H1 (cell line): ENCODE measurements around the gene IDH2. TPM values are rescaled to one million over a fixed set of nuclear protein-coding genes. Genes with fewer than 3 reads are reported as not detected.

Experiments
- CTCF ChIA-PET: fragments of 300-600 bp; sonication (Branson Sonifier 250); formaldehyde crosslinking; loops from one replicate; lab custom pipeline; 2021; ENCODE audit not compliant: partially characterized antibody; lab: Charles Lee
- POLR2A ChIA-PET: fragments of 300-600 bp; sonication (Branson Sonifier 250); formaldehyde crosslinking; loops from one replicate; lab custom pipeline; 2021; ENCODE audit warnings: inconsistent platforms; ENCODE audit not compliant: partially characterized antibody; lab: Charles Lee
- DNase-seq, 2 experiments: peaks; one replicate each; pipeline versions ENCODE4 v3.0.0 to v3.0.0-alpha.2; 2010 to 2022; ENCODE audit warnings: low spot score in 2 of 2, low read depth in 1 of 2, mixed read lengths in 1 of 2
- FAIRE-seq: peaks from 2 replicates; lab custom pipeline; 2011; peaks lifted over from hg19 to GRCh38; lab: Jason Lieb, UNC
- H2AFZ ChIP-seq: 2 replicates; pipeline ENCODE4 v1.8.1; 2012; ENCODE audit warnings: low read length, inconsistent platforms
- H2AK5ac ChIP-seq: 2 replicates; pipeline ENCODE4 v1.6.1; 2013; ENCODE audit warnings: low read depth, low read length
- H2BK120ac ChIP-seq: replicated peaks from 2 replicates; pipeline ENCODE3; 2013; ENCODE audit warnings: low read depth, low read length, inconsistent platforms
- H2BK12ac ChIP-seq: 2 replicates; pipeline ENCODE4 v1.6.1; 2013; ENCODE audit warnings: low read depth, low read length
- H2BK15ac ChIP-seq: 2 replicates; pipeline ENCODE4 v1.6.1; 2013; ENCODE audit warnings: low read length
- H2BK20ac ChIP-seq: 2 replicates; pipeline ENCODE4 v1.6.1; 2013; ENCODE audit warnings: low read length
- H2BK5ac ChIP-seq: 2 replicates; pipeline ENCODE4 v1.6.1; 2013; ENCODE audit warnings: low read depth, low read length
- H3K14ac ChIP-seq: 2 replicates; pipeline ENCODE4 v1.6.1; 2013; ENCODE audit warnings: inconsistent platforms; ENCODE audit not compliant: insufficient read length
- H3K18ac ChIP-seq: 2 replicates; pipeline ENCODE4 v1.6.1; 2013; ENCODE audit warnings: low read length; ENCODE audit errors: extremely low read depth
- H3K23ac ChIP-seq: 2 replicates; pipeline ENCODE4 v1.6.1; 2013; ENCODE audit warnings: inconsistent platforms; ENCODE audit not compliant: insufficient read length
- H3K23me2 ChIP-seq: 2 replicates; pipeline ENCODE4 v1.6.1; 2013; ENCODE audit warnings: low read depth, low read length
- H3K27ac ChIP-seq: 2 replicates; pipeline ENCODE4 v1.6.1; 2011; ENCODE audit warnings: low read depth, low read length, inconsistent platforms
- H3K27me3 ChIP-seq, 4 experiments: replicated peaks in 1 of 4; 1 replicate in 1 of 4; 2 replicates in 3 of 4; pipeline versions ENCODE4 v1.6.1 to v1.8.1; 2011 to 2013; ENCODE audit warnings: low read length in 3 of 4, mild to moderate bottlenecking in 3 of 4, inconsistent platforms in 2 of 4, mixed read lengths in 2 of 4, moderate library complexity in 1 of 4; ENCODE audit not compliant: control insufficient read depth in 3 of 4, insufficient read depth in 3 of 4; ENCODE audit errors: extremely low read depth in 1 of 4
- H3K36me3 ChIP-seq, 4 experiments: 2 replicates each; pipeline versions ENCODE4 v1.6.1 to v1.8.1; 2011 to 2013; ENCODE audit warnings: mild to moderate bottlenecking in 4 of 4, low read length in 3 of 4, moderate library complexity in 2 of 4, control low read depth in 1 of 4, inconsistent platforms in 1 of 4; ENCODE audit not compliant: insufficient read depth in 4 of 4, control insufficient read depth in 2 of 4
- H3K4ac ChIP-seq: replicated peaks from 2 replicates; pipeline ENCODE3; 2013; ENCODE audit warnings: low read length, low read depth, mixed read lengths, inconsistent platforms; ENCODE audit not compliant: insufficient read length
- H3K4me1 ChIP-seq, 4 experiments: replicated peaks in 1 of 4; 1 replicate in 1 of 4; 2 replicates in 3 of 4; pipeline versions ENCODE4 v1.6.1 to v1.8.1; 2011 to 2013; ENCODE audit warnings: low read length in 3 of 4, inconsistent platforms in 2 of 4, mixed read lengths in 1 of 4; ENCODE audit not compliant: insufficient read depth in 4 of 4, control insufficient read depth in 3 of 4
- H3K4me2 ChIP-seq, 2 experiments: 2 replicates each; pipeline versions ENCODE4 v1.6.1 to v1.8.1; 2011 to 2013; ENCODE audit warnings: low read depth in 2 of 2, low read length in 2 of 2, control low read depth in 1 of 2, inconsistent platforms in 1 of 2, mild to moderate bottlenecking in 1 of 2; ENCODE audit not compliant: insufficient read depth in 1 of 2
- H3K4me3 ChIP-seq, 4 experiments: fragments of 200-600, 300-600 bp in 1 of 4; sonication (generic), shearing (Covaris generic), sonication (Bioruptor Twin) in 1 of 4; 2 replicates each; pipeline versions ENCODE4 v1.5.1 to v1.8.1; 2011 to 2016; ENCODE audit warnings: low read length in 4 of 4, low read depth in 3 of 4, control low read depth in 2 of 4, inconsistent platforms in 2 of 4, mild to moderate bottlenecking in 2 of 4, mixed read lengths in 1 of 4, moderate library complexity in 1 of 4; ENCODE audit not compliant: insufficient read depth in 2 of 4; ENCODE audit errors: extremely low read depth in 1 of 4
- H3K56ac ChIP-seq: replicated peaks from 2 replicates; pipeline ENCODE3; 2013; ENCODE audit warnings: low read depth, mild to moderate bottlenecking, mixed read lengths, low read length, inconsistent platforms; ENCODE audit not compliant: insufficient read length
- H3K79me1 ChIP-seq: 2 replicates; pipeline ENCODE4 v1.6.1; 2013; ENCODE audit warnings: low read depth, low read length, control low read depth
- H3K79me2 ChIP-seq, 2 experiments: 2 replicates each; pipeline versions ENCODE4 v1.6.1 to v1.8.1; 2012 to 2013; ENCODE audit warnings: low read length in 2 of 2, mild to moderate bottlenecking in 2 of 2, inconsistent platforms in 1 of 2; ENCODE audit not compliant: insufficient read depth in 2 of 2, control insufficient read depth in 1 of 2
- H3K9ac ChIP-seq, 4 experiments: replicated peaks in 1 of 4; 1 replicate in 1 of 4; 2 replicates in 3 of 4; pipeline versions ENCODE4 v1.6.1 to v1.8.1; 2011 to 2013; ENCODE audit warnings: low read depth in 3 of 4, low read length in 3 of 4, control low read depth in 2 of 4, mild to moderate bottlenecking in 2 of 4, moderate library complexity in 2 of 4, inconsistent platforms in 1 of 4; ENCODE audit errors: extremely low read depth in 1 of 4
- H3K9me3 ChIP-seq, 2 experiments: 2 replicates each; pipeline versions ENCODE4 v1.6.1 to v1.8.1; 2012 to 2013; ENCODE audit warnings: mild to moderate bottlenecking in 2 of 2, moderate library complexity in 2 of 2, control low read depth in 1 of 2, inconsistent platforms in 1 of 2, low read depth in 1 of 2, low read length in 1 of 2, mixed read lengths in 1 of 2; ENCODE audit not compliant: insufficient read depth in 2 of 2
- H4K20me1 ChIP-seq, 2 experiments: replicated peaks in 1 of 2; 2 replicates each; pipeline versions ENCODE3 to v1.8.1; 2011 to 2013; ENCODE audit warnings: inconsistent platforms in 2 of 2, low read length in 2 of 2, mild to moderate bottlenecking in 1 of 2; ENCODE audit not compliant: insufficient read depth in 2 of 2, control insufficient read depth in 1 of 2
- H4K5ac ChIP-seq: 2 replicates; pipeline ENCODE4 v1.6.1; 2013; ENCODE audit warnings: low read length, low read depth, mixed read lengths, inconsistent platforms; ENCODE audit not compliant: insufficient read length
- H4K8ac ChIP-seq: 2 replicates; pipeline ENCODE4 v1.8.0; 2013; ENCODE audit warnings: mild to moderate bottlenecking, moderate library complexity, low read length, inconsistent platforms; ENCODE audit not compliant: insufficient read depth; ENCODE audit errors: extremely low read depth
- H4K91ac ChIP-seq: replicated peaks from 2 replicates; pipeline ENCODE3; 2013; ENCODE audit warnings: low read length, mixed read lengths, inconsistent platforms; ENCODE audit not compliant: insufficient read length
- KDM1A ChIP-seq: fragments of 200-600, 300-600 bp; sonication (generic); IDR thresholded peaks from 2 replicates; pipeline ENCODE4 v1.7.1; 2016; ENCODE audit warnings: mild to moderate bottlenecking, low read length, borderline replicate concordance
- SRF ChIP-seq: IDR thresholded peaks from 2 replicates; pipeline ENCODE4 v1.6.1; 2011; ENCODE audit warnings: mild to moderate bottlenecking, low read depth, low read length, moderate library complexity
- WGBS, 2 experiments: shearing (Covaris generic) in 1 of 2; methylation state at CpG; one replicate each; pipeline versions ENCODE4 v1.1.6 to v1.1.7; 2013 to 2015; ENCODE audit warnings: low lambda C conversion rate in 2 of 2, mixed read lengths in 2 of 2, inconsistent platforms in 1 of 2, low coverage in 1 of 2, missing lambda C conversion rate in 1 of 2; ENCODE audit not compliant: insufficient replicate concordance in 2 of 2, insufficient coverage in 1 of 2, insufficient read length in 1 of 2; ENCODE audit errors: extremely low coverage in 1 of 2, missing lambda C conversion rate in 1 of 2; 5-methylcytosine and 5-hydroxymethylcytosine counted together
- polyA plus RNA-seq, 7 experiments: library from polyadenylated mRNA; depleted of rRNA in 3 of 7; stranded (reverse) in 5 of 7; unstranded in 2 of 7; fragments of >200 nt in 5 of 7; fragments of 200-250 nt in 2 of 7; gene quantifications; 1 replicate in 5 of 7; 2 replicates in 1 of 7; 4 replicates in 1 of 7; pipeline versions ENCODE4 v1.2.1 to v1.2.3, GENCODE V29; 2011 to 2013; ENCODE audit warnings: missing spikeins in 2 of 7, mixed read lengths in 2 of 7
- total RNA-seq: library from RNA; stranded (reverse); fragmentation: NEBNext Ultra II Directional; extraction: Animal tissue kit (Norgen Biotek cat#: 25700); gene quantifications from 2 replicates; pipeline ENCODE4 v1.2.1, GENCODE V29; 2021

The IDH2 gene
- total and polyA plus RNA-seq, 2 of the 8 experiments (the other 6 are each of a cell fraction or from before 2014, with no cell fraction given) = 64.2 to 84.6 TPM

DNA sequence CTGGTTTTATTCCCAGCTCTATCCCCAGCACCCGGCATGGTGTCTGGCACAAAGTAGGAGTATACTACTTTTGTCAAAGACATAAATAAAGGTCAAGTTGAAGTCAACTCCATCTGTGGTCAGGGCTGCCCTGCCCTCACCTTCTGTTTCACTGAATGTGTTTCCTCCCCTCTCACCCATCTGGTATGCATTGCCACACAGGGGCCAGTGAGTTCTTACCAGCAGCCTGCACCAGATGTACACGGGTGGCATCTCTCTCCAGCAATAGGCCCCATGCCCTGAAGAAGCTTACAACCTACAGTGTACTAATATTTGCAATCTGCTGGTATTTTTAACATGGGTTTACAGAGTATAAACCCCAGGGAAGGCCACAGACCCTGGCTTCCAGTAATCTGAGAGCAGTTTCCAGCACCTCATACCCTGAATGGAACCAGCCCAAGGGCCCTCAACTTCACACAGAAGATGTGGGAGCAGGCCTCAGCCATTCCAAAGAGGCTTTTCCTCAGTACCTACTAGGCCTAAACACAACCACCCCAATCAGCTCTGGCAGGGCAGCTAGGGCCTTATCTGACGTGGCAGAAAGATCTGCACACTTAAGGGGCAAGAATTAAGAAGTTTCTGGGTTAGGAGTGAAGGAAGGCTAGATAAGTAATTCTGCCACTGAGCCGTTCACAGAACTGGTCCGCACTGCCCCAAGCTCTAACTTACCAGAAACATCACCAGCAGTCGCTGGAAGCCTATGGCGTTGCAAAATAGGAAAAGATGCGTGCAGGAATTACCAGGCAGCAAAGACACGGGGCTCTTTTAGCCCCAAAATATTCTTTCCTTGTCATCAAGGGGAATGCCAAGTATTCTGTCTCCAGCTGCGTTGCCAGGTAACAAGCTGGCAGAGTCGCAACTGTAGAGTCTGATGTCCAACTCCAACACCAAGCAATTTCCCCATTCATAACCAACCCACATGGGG, 2.1 kb downstream of the IDH2 start:
- Histone ChIP-seq H2BK15ac (no peak overlapping the region), H3K79me1 (peaks cover 2% of the 10 kb centered on the region; the same call in 1 of the 2 replicates), H3K4me3 (no peak overlapping the region), H3K4ac (no peak overlapping the region), H3K36me3 (no peaks in the 10 kb centered on the region), H3K4me2 (peak overlapping the region in 1 of 2 experiments; percentile 88; a peak in 2 of 4 replicates), H2BK12ac (no peak overlapping the region), H3K27ac (no peak overlapping the region), H4K5ac (no peak overlapping the region), H2BK20ac (no peak overlapping the region), H3K9ac (no peak overlapping the region), H2BK5ac (no peak overlapping the region), H3K18ac (no peak overlapping the region), H3K14ac (no peak overlapping the region), H2AK5ac (no peak overlapping the region), H4K8ac (no peak overlapping the region), H4K91ac (no peak overlapping the region), H3K79me2 (no peaks in the 10 kb centered on the region; a peak in 1 of 4 replicates), H2BK120ac (no peak overlapping the region), H3K4me1 (peaks cover 0 to 15% (median 7%) of the 10 kb centered on the region in 4 experiments; a peak in 6 of 7 replicates), H3K56ac (no peak overlapping the region), H2AFZ (no peak overlapping the region), H3K23ac (no peak overlapping the region), H3K9me3 (no peaks in the 10 kb centered on the region), H3K27me3 (peaks cover 0 to 20% (median 12%) of the 10 kb centered on the region in 4 experiments; a peak in 6 of 7 replicates), H3K23me2 (peaks cover 9% of the 10 kb centered on the region), H4K20me1 (peaks cover 3 to 16% of the 10 kb centered on the region in 2 experiments)
- no peak for DNase-seq
- WGBS, 2 experiments = 91% methylated on average over 11 of the region's 11 CpGs; no CpG with 5 or more reads in 1 of the 2 experiments
- TF ChIP-seq SRF (no peak), KDM1A (no peak)
- FAIRE-seq = no peak
- POLR2A ChIA-PET = interaction anchor here (1.0 to 1.4 kb wide), 3 partner anchors 101 to 743 kb away, joined by 3 read pairs; no protein-coding TSS in a partner anchor
- CTCF ChIA-PET = interaction anchor here (0.5 to 7.2 kb wide), 7 partner anchors 13 to 712 kb away, joined by 3 to 56 read pairs (median 4); no protein-coding TSS in a partner anchor
